ENCODE data around the gene RAB1B.

Gene RAB1B

GRCh38 chr11:66262696-66263095 lies 5.7 kb upstream of the RAB1B start:
- no peak for TF ChIP-seq CTCF (conservative IDR thresholded peaks at IDR 0.05)
- no peak overlapping the region for H3K27ac ChIP-seq

GRCh38 chr11:66263231-66263630 lies 5.2 kb upstream of the RAB1B start:
- no peak for TF ChIP-seq CTCF (conservative IDR thresholded peaks at IDR 0.05)
- H3K27ac ChIP-seq, result no peak overlapping the region

GRCh38 chr11:66263785-66264184 lies 4.7 kb upstream of the RAB1B start:
- H3K27ac ChIP-seq, result no peak overlapping the region
- TF ChIP-seq CTCF (conservative IDR thresholded peaks at IDR 0.05), result no peak

GRCh38 chr11:66264383-66264782 lies 4.1 kb upstream of the RAB1B start:
- H3K27ac ChIP-seq, result no peak overlapping the region

GRCh38 chr11:66264914-66265313 lies 3.5 kb upstream of the RAB1B start:
- peak; percentile 73 for TF ChIP-seq CTCF (conservative IDR thresholded peaks at IDR 0.05)
- H3K27ac ChIP-seq, result no peak overlapping the region

More at GRCh38 chr11:66264383-66264782, 4.1 kb upstream of the RAB1B start:
- no peak for TF ChIP-seq CTCF (conservative IDR thresholded peaks at IDR 0.05)

GRCh38 chr11:66265531-66266377 lies 2.7 kb upstream of the RAB1B start:
- H3K27ac ChIP-seq, result peak overlapping the region; percentile 96; the same call in 1 of the 2 replicates
- TF ChIP-seq CTCF (conservative IDR thresholded peaks at IDR 0.05), result no peak

GRCh38 chr11:66266378-66267038 lies 1.9 kb upstream of the RAB1B start:
- peak overlapping the region; percentile 96 for H3K27ac ChIP-seq
- no peak for TF ChIP-seq CTCF (conservative IDR thresholded peaks at IDR 0.05)
